Measurements from ENCODE around the gene ZNF740. TPM values are rescaled to one million over a fixed set of nuclear protein-coding genes. Genes with fewer than 3 reads are reported as not detected.

The ZNF740 gene
- total RNA-seq, 2 experiments from 2014 or later: 31.6 to 58.2 TPM

DNA sequence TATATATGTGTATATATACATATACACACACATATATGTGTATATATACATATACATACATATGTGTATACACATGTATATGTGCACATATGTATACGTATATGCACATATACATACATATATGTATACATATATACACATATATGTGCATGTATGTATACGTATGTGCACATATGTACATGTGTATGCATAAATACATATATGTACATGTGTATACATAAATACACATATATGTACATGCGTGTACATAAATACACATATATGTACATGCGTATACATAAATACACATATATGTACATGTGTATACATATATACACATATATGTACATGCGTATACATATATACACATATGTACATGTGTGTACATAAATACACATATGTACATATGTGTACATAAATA is 33.3 kb upstream of the ZNF740 start:
- Histone ChIP-seq H3K4me3 (ENCODE audit: low read depth, low read length, poor library complexity, severe bottlenecking) (no peak overlapping the region), H3K27ac (ENCODE audit: low read depth, low read length, poor library complexity, severe bottlenecking) (no peak overlapping the region), H2AFZ (ENCODE audit: low read length) (no peak overlapping the region), H3K79me2 (ENCODE audit: insufficient read depth, low read depth, low read length) (no peaks in the 10 kb centered on the region), H4K20me1 (ENCODE audit: insufficient read depth, low read length) (no peaks in the 10 kb centered on the region), H3K36me3 (ENCODE audit: insufficient read depth, low read length) (no peaks in the 10 kb centered on the region), H3K4me2 (ENCODE audit: low read length) (no peak overlapping the region), H3K9me3 (ENCODE audit: low read length) (no peaks in the 10 kb centered on the region), H3K9me2 (ENCODE audit: insufficient read depth, low read length) (no peaks in the 10 kb centered on the region), H3K4me1 (ENCODE audit: insufficient read depth, low read length, poor library complexity, severe bottlenecking) (no peaks in the 10 kb centered on the region)
- TF ChIP-seq, protein P1, sequence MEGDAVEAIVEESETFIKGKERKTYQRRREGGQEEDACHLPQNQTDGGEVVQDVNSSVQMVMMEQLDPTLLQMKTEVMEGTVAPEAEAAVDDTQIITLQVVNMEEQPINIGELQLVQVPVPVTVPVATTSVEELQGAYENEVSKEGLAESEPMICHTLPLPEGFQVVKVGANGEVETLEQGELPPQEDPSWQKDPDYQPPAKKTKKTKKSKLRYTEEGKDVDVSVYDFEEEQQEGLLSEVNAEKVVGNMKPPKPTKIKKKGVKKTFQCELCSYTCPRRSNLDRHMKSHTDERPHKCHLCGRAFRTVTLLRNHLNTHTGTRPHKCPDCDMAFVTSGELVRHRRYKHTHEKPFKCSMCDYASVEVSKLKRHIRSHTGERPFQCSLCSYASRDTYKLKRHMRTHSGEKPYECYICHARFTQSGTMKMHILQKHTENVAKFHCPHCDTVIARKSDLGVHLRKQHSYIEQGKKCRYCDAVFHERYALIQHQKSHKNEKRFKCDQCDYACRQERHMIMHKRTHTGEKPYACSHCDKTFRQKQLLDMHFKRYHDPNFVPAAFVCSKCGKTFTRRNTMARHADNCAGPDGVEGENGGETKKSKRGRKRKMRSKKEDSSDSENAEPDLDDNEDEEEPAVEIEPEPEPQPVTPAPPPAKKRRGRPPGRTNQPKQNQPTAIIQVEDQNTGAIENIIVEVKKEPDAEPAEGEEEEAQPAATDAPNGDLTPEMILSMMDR (conservative IDR thresholded peaks at IDR 0.05; ENCODE audit: low read length): no peak
- no peak for TF ChIP-seq EZH2phosphoT487 (IDR thresholded peaks at IDR 0.05; ENCODE audit: borderline replicate concordance, low read depth, low read length)
- ChIA-PET POLR2A (no interaction called here), CTCF (ENCODE audit: unreplicated experiment) (no interaction called here)
- no peak for DNase-seq (ENCODE audit: low spot score)
- intact Hi-C loops (cut with micrococcal nuclease; ENCODE audit: unreplicated experiment): no loop called here
- BruUV-seq (replicated peaks): no TSS peak

DNA sequence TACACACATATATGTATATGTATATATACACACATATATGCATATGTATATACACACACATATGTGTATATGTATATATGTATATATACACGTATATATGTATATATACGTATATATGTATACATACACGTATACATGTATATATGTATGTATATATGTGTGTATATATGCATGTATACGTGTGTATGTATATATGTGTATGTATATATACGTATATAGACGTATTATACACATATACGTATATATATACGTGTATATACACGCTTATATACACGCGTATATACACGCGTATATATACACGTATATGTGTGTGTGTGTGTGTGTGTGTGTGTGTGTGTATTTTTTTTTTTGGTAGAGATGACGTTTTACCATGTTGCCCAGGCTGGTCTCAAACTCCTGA is 32.9 kb upstream of the ZNF740 start:
- no peaks in the 10 kb centered on the region for H3K36me3 ChIP-seq (ENCODE audit: insufficient read depth, low read length)
- no peak overlapping the region for H2AFZ ChIP-seq (ENCODE audit: low read length)
- H4K20me1 ChIP-seq (ENCODE audit: insufficient read depth, low read length): no peaks in the 10 kb centered on the region
- no peaks in the 10 kb centered on the region for H3K4me1 ChIP-seq (ENCODE audit: insufficient read depth, low read length, poor library complexity, severe bottlenecking)
- H3K9me3 ChIP-seq (ENCODE audit: low read length): no peaks in the 10 kb centered on the region
- intact Hi-C loops (cut with micrococcal nuclease; ENCODE audit: unreplicated experiment): no loop called here
- TF ChIP-seq EZH2phosphoT487 (IDR thresholded peaks at IDR 0.05; ENCODE audit: borderline replicate concordance, low read depth, low read length): no peak
- TF ChIP-seq, protein P1 (conservative IDR thresholded peaks at IDR 0.05; ENCODE audit: low read length): no peak
- no peaks in the 10 kb centered on the region for H3K79me2 ChIP-seq (ENCODE audit: insufficient read depth, low read depth, low read length)
- no peak overlapping the region for H3K4me3 ChIP-seq (ENCODE audit: low read depth, low read length, poor library complexity, severe bottlenecking)
- DNase-seq (ENCODE audit: low spot score): no peak
- H3K4me2 ChIP-seq (ENCODE audit: low read length): no peak overlapping the region
- no peaks in the 10 kb centered on the region for H3K9me2 ChIP-seq (ENCODE audit: insufficient read depth, low read length)
- no peak overlapping the region for H3K27ac ChIP-seq (ENCODE audit: low read depth, low read length, poor library complexity, severe bottlenecking)
- no TSS peak for BruUV-seq (replicated peaks)
- ChIA-PET CTCF (ENCODE audit: unreplicated experiment) (no interaction called here), POLR2A (no interaction called here)

DNA sequence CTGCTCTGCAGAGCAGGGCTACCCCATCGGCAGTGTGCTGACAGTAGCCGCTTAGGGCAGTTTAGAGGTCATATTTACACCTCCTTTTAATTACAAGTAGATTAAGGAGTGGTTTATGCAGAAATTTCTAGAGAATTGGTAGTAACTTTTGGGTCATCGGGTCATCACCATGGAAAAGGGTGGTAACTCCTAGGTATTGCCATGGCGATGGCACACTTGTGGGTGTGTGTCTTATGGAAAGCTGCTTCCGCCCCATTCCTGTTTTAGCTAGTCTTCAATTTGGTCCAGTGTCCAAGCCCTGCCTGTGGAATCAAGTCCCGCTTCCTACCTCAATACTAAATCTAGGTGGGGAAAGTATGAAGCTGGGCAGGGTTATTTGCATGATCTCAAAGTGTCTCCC is 29.5 kb upstream of the ZNF740 start:
- Histone ChIP-seq H3K36me3 (ENCODE audit: insufficient read depth, low read length) (no peaks in the 10 kb centered on the region), H3K4me3 (ENCODE audit: low read depth, low read length, poor library complexity, severe bottlenecking) (no peak overlapping the region), H3K9me3 (ENCODE audit: low read length) (no peaks in the 10 kb centered on the region), H3K4me1 (ENCODE audit: insufficient read depth, low read length, poor library complexity, severe bottlenecking) (no peaks in the 10 kb centered on the region), H3K4me2 (ENCODE audit: low read length) (no peak overlapping the region), H2AFZ (ENCODE audit: low read length) (no peak overlapping the region), H4K20me1 (ENCODE audit: insufficient read depth, low read length) (no peaks in the 10 kb centered on the region), H3K27ac (ENCODE audit: low read depth, low read length, poor library complexity, severe bottlenecking) (no peak overlapping the region), H3K9me2 (ENCODE audit: insufficient read depth, low read length) (no peaks in the 10 kb centered on the region), H3K79me2 (ENCODE audit: insufficient read depth, low read depth, low read length) (no peaks in the 10 kb centered on the region)
- DNase-seq (ENCODE audit: low spot score): no peak
- ChIA-PET POLR2A (interaction anchor here (0.6 kb wide), 1 partner anchor 14 kb away, joined by 3 read pairs; no protein-coding TSS in a partner anchor), CTCF (ENCODE audit: unreplicated experiment) (no interaction called here)
- TF ChIP-seq, protein P1 (conservative IDR thresholded peaks at IDR 0.05; ENCODE audit: low read length): no peak
- no peak for TF ChIP-seq EZH2phosphoT487 (IDR thresholded peaks at IDR 0.05; ENCODE audit: borderline replicate concordance, low read depth, low read length)
- intact Hi-C loops (cut with micrococcal nuclease; ENCODE audit: unreplicated experiment): no loop called here
- no TSS peak for BruUV-seq (replicated peaks)

Data from OCI-LY7 (cell line).